GM18858 (cell line): ENCODE data around the gene CTSF.
"Not testable (repeated sequence)": the region's sequence is repeated elsewhere in the genome, so short reads cannot be mapped to it uniquely, and the experiment has no call there.

Experiments
- ATAC-seq: cut with Tn5 transposase; IDR thresholded peaks from one replicate; pipeline ENCODE4 v1.9.1; 2021; ENCODE audit not compliant: unreplicated experiment

CTSF gene

DNA sequence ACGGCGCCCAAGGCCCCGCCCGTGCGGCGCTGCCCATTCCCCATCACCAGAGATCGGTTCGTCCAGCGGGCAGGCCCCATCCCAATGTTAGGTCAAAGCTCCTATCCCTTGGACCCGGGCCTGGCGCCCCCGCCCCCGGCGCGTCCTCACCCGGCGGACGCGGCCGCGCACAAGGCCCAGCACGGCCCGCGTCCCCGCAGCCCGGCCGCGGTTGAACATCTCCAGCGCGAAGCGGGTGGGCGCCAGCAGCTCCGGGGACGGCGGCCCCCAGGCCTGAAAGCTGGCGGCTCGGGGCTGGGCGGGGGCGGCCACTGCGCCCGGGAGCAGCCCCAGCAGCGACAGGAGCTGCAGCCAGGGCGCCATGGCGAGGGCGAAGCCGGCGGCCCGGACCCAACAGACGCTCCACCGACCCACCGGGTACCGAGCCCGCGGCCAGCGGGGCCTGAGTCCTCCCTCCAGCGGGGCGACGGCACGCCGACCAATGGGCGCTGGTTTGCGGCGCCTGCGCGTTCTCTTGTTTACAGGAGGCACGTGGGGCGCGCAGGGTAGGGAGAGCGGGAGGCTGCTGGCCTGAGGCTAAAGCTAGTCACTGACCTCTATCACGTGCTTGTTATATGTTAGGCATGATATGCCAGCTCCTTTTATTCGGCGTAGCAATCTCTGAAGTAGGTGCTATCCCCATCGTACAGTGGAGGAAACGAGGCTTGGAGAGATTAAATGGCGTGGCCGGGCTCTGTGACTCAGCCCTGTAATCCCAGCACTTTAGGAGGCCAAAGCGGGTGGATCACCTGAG is at the start of gene CTSF:
CTSF (minus strand) TSS at position 483 of the 793 bp plus-strand sequence; CDS start at position 363, 120 bp downstream.
- no peak for ATAC-seq

DNA sequence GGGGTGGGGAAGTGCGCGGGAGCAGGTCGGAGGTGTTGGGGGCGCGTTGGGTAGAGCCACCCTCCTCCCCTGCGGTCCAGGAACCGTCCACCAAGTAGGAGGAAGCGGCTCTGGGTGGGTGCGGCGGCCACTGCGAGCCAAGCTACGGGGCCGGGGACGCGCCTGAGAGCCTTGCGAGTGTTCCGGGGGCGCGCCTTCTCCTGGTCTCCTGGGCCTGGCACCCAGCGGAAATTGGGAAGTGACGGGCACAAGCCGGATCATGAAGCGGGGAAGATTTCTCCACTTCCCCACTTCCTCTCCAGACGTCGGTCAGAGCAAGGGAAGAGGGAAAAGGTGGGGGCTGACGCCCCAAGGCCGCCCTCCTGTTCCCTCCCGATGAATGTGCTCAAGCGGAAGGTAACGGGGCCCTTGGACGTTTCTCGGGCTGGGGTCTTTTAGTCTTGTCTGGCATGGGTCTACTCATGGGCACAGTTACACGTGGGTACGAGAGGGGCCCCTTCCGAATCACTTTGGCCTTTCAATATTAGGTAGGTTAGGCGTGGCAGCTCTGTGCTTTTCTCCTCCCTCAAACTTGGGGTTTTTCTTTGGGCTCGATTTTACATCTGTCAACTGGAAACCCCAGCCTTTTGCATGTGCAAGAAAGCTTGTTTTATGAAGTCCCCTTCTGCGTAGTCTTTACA is 48.9 kb upstream of the CTSF start:
- no peak for ATAC-seq

DNA sequence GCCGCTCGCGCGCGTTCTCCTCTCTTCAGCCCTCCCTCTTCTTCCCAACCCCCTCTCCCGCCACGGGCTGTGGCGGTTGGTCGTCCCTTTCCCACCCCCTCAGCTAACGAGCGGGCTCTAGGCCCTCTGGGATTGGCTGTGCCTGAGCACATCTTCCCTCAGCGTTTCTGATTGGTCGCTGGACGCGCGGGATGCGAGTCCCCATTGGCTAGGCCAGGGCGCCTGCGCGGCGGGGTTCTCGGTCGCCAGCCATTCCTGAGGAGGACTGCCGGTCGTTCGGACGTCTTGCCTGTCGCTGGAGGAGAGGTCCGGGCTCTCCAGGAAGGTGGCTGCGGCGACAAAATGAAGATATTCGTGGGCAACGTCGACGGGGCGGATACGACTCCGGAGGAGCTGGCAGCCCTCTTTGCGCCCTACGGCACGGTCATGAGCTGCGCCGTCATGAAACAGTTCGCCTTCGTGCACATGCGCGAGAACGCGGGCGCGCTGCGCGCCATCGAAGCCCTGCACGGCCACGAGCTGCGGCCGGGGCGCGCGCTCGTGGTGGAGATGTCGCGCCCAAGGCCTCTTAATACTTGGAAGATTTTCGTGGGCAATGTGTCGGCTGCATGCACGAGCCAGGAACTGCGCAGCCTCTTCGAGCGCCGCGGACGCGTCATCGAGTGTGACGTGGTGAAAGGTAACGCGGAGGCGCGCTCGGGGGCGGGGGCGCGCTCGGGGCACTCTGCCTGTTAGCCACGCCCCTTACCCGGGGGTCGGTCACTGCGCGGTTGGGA is 48.2 kb upstream of the CTSF start, which contains the start of gene RBM14:
RBM14 (plus strand) TSS at position 252 of the 776 bp plus-strand sequence; CDS start at position 343, 91 bp downstream.
- peak; percentile 76 for ATAC-seq

GRCh38 chr11:66614073-66614472 is 45.7 kb upstream of the CTSF start:
- no peak for ATAC-seq

GRCh38 chr11:66612458-66612857 is 44.1 kb upstream of the CTSF start:
- ATAC-seq: no peak

DNA sequence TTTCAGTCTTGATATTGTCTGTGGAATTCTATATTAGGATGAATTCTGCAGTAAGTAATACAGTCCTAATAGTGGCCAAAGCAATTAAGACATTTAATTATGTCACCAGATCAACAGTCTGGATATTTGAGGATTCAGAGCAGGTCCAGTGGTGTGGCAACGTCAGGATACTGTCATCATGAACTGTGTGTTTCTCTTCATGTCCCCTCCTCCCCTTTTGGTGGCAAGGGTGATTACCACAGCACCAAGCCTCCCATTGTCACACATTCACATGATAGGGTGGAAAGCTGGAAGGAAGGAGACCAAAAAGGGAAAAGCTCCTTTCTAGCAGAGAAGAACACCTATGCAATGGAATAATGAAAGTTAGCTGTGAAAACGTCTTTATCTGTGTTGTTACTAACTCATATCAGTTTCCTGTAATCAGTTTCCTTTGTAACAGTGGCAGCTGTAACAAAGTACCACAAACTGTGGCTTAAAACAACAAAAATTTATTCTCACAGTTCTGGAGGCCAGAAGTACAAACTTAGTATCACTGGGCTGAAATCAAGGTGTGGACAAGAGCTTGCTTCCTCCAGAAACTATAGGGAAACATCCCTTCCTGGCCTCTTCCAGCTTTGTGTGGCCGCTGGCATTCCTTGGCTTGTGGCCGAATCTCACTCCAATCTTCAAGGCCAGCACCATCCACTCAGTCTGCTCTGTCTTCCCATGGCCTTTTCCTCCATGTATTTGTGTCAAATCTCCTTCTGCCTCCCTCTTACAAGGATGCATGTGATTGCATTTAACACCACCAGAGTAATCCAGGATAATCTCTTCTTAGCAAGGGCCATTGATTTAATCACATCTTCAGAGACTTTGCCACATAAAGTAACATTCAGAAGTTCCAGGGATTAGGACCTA is 41.6 kb upstream of the CTSF start:
- no peak for ATAC-seq

DNA sequence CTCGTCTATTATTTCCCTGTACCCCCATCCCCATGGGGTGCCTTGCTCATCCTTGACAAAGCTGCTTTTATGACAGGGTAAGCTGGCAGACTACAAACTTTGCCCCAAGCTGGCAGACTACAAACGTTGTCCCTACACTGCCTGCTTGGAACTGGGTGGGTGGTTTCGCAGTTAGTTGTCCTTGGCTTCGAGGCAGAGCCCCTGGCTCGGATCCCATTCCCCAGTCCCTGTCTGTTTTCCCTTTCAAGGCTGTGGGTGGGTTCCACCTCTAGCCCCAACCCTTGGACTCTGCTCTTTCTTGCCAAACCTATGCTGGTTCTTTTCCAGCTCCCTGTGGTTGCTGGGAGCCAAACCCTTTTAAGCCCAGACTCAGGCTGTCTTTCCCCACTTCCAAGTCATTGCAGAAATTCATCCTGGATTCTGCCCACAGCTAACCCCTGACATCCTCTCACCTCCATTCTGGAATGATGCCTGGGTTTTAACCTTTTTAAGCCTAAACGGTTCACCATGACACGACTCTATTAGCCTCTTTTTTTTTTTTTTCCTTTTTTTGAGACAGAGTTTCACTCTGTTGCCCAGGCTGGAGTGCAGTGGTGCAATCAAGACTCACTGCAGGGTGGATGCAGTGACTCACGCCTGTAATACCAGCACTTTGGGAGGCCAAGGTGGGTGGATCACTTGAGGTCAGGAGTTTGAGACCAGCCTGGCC is 38.9 kb upstream of the CTSF start:
- ATAC-seq: no peak

GRCh38 chr11:66606608-66607007 is 38.2 kb upstream of the CTSF start:
- not testable (repeated sequence) for ATAC-seq

GRCh38 chr11:66604155-66604554 is 35.7 kb upstream of the CTSF start:
- ATAC-seq: no peak

DNA sequence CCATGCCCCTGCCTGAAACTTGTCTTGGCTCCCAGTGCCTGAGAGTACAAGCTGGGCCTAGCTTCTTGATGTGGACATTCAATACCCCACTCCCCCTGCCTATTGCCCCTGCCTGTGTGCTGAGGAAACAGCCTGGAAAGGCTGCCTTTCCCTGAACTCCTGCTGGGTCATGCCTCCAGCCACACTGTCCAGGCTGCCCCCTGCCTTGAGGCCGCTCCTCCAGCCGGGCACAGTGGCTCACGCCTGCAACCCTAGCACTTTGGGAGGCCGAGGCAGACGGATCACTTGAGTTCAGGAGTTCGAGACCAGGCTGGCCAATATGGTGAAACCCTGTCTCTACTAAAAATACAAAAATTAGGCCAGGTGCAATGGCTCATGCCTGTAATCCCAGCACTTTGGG is 34.7 kb upstream of the CTSF start:
- ATAC-seq: no peak

GRCh38 chr11:66600631-66601233 is 32.3 kb upstream of the CTSF start:
- ATAC-seq: no peak

GRCh38 chr11:66600219-66600618 is 31.8 kb upstream of the CTSF start:
- ATAC-seq: no peak

DNA sequence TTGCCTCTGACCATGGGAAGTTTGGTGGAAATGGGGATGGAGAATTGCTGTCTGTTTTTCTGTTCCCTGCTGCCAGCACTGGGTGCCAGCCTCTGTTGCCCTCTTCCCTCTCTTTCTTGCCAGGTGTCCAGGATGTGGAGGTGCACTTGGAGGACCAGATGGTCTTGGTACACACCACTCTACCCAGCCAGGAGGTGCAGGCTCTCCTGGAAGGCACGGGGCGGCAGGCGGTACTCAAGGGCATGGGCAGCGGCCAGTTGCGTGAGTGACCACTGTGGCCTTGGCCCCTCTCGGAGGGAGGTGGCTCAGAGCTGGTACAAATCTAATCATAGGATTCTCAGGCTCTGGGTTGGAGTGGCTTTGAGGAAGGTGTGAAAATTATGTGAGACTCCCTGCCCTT is 30.6 kb upstream of the CTSF start:
- ATAC-seq: no peak

DNA sequence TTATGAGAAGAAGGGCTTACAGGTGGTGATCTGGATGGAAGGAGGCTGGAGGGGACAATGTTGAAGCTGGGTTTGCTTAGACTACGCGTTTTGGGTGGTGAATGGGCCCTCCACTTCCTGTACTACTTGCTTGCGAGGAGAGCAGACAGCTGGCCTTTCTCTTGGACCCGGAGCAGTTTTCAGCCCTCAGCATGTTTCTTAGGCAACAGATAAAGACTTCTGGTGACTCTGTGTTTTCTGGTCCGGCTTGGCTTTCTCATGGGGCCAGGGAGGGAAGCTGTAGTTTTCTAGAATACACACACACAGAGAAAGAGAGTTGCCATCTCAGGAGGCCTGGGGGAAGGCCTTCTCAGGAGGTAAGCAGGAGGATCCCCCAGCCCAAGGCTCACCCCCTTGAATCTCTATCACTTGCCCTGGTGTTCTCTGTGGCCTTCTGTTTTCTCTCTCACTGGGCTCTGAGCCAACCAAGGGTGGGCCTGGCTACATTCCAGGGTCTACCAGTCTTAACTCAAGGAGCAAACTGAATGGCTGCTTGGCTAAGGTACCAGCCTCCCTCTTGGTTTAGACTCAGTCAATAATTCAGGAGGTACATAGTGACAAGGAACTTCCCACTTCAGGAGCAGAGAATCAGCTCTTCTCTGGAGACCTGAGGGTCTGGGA is 27.0 kb upstream of the CTSF start:
- ATAC-seq: no peak

GRCh38 chr11:66593650-66594049 is 25.2 kb upstream of the CTSF start:
- ATAC-seq: no peak

GRCh38 chr11:66593303-66593635 is 24.9 kb upstream of the CTSF start:
- ATAC-seq: no peak

- peak; percentile 80 for ATAC-seq
Observed at GRCh38 chr11:66592457-66593302, 24.3 kb upstream of the CTSF start, which contains the start of the genes CCDC87 and CCS. Gene CCDC87, minus strand, starts transcription at chr11:66593063. Its CDS starts 48 bp downstream, at chr11:66593015. Gene CCS, plus strand, starts transcription at chr11:66593185. Its CDS starts 77 bp downstream, at chr11:66593262.

- ATAC-seq: no peak
Observed at GRCh38 chr11:66591175-66591574, 22.8 kb upstream of the CTSF start.
